Measurements from ENCODE around the gene VPS39.

Gene VPS39

GRCh38 chr15:42163947-42164550 is 44.1 kb downstream of the VPS39 start:
- DNase-seq: no peak

GRCh38 chr15:42163291-42163690 is 44.8 kb downstream of the VPS39 start:
- no peak for DNase-seq
- in situ Hi-C loops (cut with MboI; ENCODE audit: low pct_unique_long_range_greater_than_20kb, low sequenced_read_pairs): no loop called here

More at GRCh38 chr15:42163947-42164550, 44.1 kb downstream of the VPS39 start:
- in situ Hi-C loops (cut with MboI; ENCODE audit: low pct_unique_long_range_greater_than_20kb, low sequenced_read_pairs): no loop called here

GRCh38 chr15:42160136-42160535 is 48.0 kb downstream of the VPS39 start:
- in situ Hi-C loops (cut with MboI; ENCODE audit: low pct_unique_long_range_greater_than_20kb, low sequenced_read_pairs): no loop called here
- DNase-seq: no peak

GRCh38 chr15:42159381-42160015 is 48.6 kb downstream of the VPS39 start:
- no peak for DNase-seq
- in situ Hi-C loops (cut with MboI; ENCODE audit: low pct_unique_long_range_greater_than_20kb, low sequenced_read_pairs): no loop called here

- DNase-seq: no peak
- in situ Hi-C loops (cut with MboI; ENCODE audit: low pct_unique_long_range_greater_than_20kb, low sequenced_read_pairs): no loop called here
These were observed 49.2 kb downstream of the VPS39 start for GRCh38 chr15:42158941-42159340.

- no peak for DNase-seq
- in situ Hi-C loops (cut with MboI; ENCODE audit: low pct_unique_long_range_greater_than_20kb, low sequenced_read_pairs): no loop called here
These were observed 49.9 kb downstream of the VPS39 start for GRCh38 chr15:42157981-42158765.

GRCh38 chr15:42157381-42157780 is 50.7 kb downstream of the VPS39 start:
- in situ Hi-C loops (cut with MboI; ENCODE audit: low pct_unique_long_range_greater_than_20kb, low sequenced_read_pairs): no loop called here
- no peak for DNase-seq

GRCh38 chr15:42156243-42156922 is 51.7 kb downstream of the VPS39 start, which contains the start of gene PLA2G4F:
TSS of gene PLA2G4F (minus strand) at chr15:42156636. CDS start at chr15:42156549, 87 bp downstream.
- no peak for DNase-seq
- in situ Hi-C loops (cut with MboI; ENCODE audit: low pct_unique_long_range_greater_than_20kb, low sequenced_read_pairs): no loop called here

- DNase-seq: no peak
- in situ Hi-C loops (cut with MboI; ENCODE audit: low pct_unique_long_range_greater_than_20kb, low sequenced_read_pairs): no loop called here
These were observed 52.4 kb downstream of the VPS39 start for GRCh38 chr15:42155546-42156242.

- DNase-seq: no peak
These were observed 53.1 kb downstream of the VPS39 start for GRCh38 chr15:42154956-42155355.

GRCh38 chr15:42154212-42154941 is 53.7 kb downstream of the VPS39 start:
- in situ Hi-C loops (cut with MboI; ENCODE audit: low pct_unique_long_range_greater_than_20kb, low sequenced_read_pairs): no loop called here
- no peak for DNase-seq

More at GRCh38 chr15:42154956-42155355, 53.1 kb downstream of the VPS39 start:
- in situ Hi-C loops (cut with MboI; ENCODE audit: low pct_unique_long_range_greater_than_20kb, low sequenced_read_pairs): no loop called here

GRCh38 chr15:42153874-42154211 is 54.3 kb downstream of the VPS39 start:
- DNase-seq: no peak
- in situ Hi-C loops (cut with MboI; ENCODE audit: low pct_unique_long_range_greater_than_20kb, low sequenced_read_pairs): no loop called here

GRCh38 chr15:42152921-42153698 is 55.0 kb downstream of the VPS39 start:
- DNase-seq: no peak
- in situ Hi-C loops (cut with MboI; ENCODE audit: low pct_unique_long_range_greater_than_20kb, low sequenced_read_pairs): no loop called here

GRCh38 chr15:42152196-42152920 is 55.7 kb downstream of the VPS39 start:
- in situ Hi-C loops (cut with MboI; ENCODE audit: low pct_unique_long_range_greater_than_20kb, low sequenced_read_pairs): no loop called here

GRCh38 chr15:42151736-42152135 is 56.4 kb downstream of the VPS39 start:
- in situ Hi-C loops (cut with MboI; ENCODE audit: low pct_unique_long_range_greater_than_20kb, low sequenced_read_pairs): no loop called here
- no peak for DNase-seq

More at GRCh38 chr15:42152196-42152920, 55.7 kb downstream of the VPS39 start:
- DNase-seq: peak; percentile 35

- no peak for DNase-seq
- in situ Hi-C loops (cut with MboI; ENCODE audit: low pct_unique_long_range_greater_than_20kb, low sequenced_read_pairs): no loop called here
These were observed 57.0 kb downstream of the VPS39 start for GRCh38 chr15:42151141-42151561.
